Tibial nerve (tissue), 3 donors: ENCODE data around the gene ENPP1.

Experiments
- CTCF ChIP-seq, 5 experiments: fragments of 200-600 bp in 3 of 5; fragments of 450-650 bp in 2 of 5; sonication (generic) in 3 of 5; IDR thresholded peaks; one replicate each; pipeline ENCODE4 v1.5.1; 2016 to 2019; ENCODE audit warnings: antibody characterized with exemption in 5 of 5, mild to moderate bottlenecking in 3 of 5, moderate library complexity in 2 of 5
- POLR2A ChIP-seq, 2 donors: fragments of 450-650 bp; IDR thresholded peaks; one replicate each; pipeline ENCODE4 v1.6.1; 2017; ENCODE audit warnings: antibody characterized with exemption in 2 of 2, mild to moderate bottlenecking in 2 of 2, moderate library complexity in 2 of 2

GRCh38 chr6:131851049-131851769, 43.4 kb downstream of the ENPP1 start:
- TF ChIP-seq POLR2A (IDR thresholded peaks at IDR 0.05) (no peak), CTCF (IDR thresholded peaks at IDR 0.05) (no peak)
